Measurements from ENCODE around the gene POSTN.

DNA sequence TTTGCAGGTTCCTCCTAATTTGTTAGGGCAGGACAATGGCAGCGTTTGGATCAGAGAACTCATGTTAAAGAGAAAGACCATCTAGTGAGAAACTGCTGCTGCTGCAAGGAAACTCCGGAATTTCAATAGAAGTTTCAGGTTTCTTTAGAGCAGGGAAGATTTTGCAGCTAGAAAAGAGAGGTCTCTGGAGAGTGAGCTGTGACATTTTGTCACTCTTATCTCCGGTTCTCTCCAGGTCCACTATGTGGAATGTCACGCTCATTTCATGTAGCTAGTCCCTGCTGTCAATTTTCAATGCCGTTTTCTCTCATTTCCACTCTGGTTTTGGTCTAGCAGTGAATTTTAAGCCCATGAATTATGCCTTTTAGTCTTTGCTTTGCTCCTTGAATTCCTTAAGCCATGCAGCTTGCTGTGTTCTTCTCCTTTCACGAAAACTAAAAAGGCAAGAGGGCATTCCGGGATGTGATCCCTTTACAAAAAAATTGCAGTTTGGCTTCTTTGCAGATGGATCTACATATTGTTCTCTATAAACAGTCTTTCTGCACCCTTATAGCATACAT lies 46.7 kb upstream of the POSTN start:
- TF ChIP-seq, protein P1, sequence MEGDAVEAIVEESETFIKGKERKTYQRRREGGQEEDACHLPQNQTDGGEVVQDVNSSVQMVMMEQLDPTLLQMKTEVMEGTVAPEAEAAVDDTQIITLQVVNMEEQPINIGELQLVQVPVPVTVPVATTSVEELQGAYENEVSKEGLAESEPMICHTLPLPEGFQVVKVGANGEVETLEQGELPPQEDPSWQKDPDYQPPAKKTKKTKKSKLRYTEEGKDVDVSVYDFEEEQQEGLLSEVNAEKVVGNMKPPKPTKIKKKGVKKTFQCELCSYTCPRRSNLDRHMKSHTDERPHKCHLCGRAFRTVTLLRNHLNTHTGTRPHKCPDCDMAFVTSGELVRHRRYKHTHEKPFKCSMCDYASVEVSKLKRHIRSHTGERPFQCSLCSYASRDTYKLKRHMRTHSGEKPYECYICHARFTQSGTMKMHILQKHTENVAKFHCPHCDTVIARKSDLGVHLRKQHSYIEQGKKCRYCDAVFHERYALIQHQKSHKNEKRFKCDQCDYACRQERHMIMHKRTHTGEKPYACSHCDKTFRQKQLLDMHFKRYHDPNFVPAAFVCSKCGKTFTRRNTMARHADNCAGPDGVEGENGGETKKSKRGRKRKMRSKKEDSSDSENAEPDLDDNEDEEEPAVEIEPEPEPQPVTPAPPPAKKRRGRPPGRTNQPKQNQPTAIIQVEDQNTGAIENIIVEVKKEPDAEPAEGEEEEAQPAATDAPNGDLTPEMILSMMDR (IDR thresholded peaks at IDR 0.05) = no peak
- TF ChIP-seq POLR2AphosphoS5 (IDR thresholded peaks at IDR 0.05) = no peak
